GM12878 (cell line): ENCODE results near the gene PLXNC1. TPM values are rescaled to one million over a fixed set of nuclear protein-coding genes. Genes with fewer than 3 reads are reported as not detected.

ENCODE experiments used
- ATAC-seq: fragments of 200-7000 bp; cut with Tn5 transposase; 3 replicates; pipeline ENCODE4 v1.9.1; 2020; ENCODE audit warnings: mild to moderate bottlenecking, moderate library complexity
- BruUV-seq: library from RNA; stranded (reverse); fragments of 400-500 nt; replicated peaks from 2 replicates; lab custom pipeline; 2021; lab: Mats Ljungman, UMichigan
- CTCF ChIA-PET: fragments of 300-600 bp; sonication (Branson Sonifier 250); formaldehyde crosslinking; extraction: SDS; loops from one replicate; lab custom pipeline; 2021; ENCODE audit warnings: inconsistent platforms; lab: Yijun Ruan, JAX
- POLR2A ChIA-PET: fragments of 350-600 bp; formaldehyde crosslinking; extraction: SDS; loops from one replicate; lab custom pipeline; 2021; ENCODE audit warnings: inconsistent platforms; lab: Charles Lee
- RAD21 ChIA-PET: fragments of 300-600 bp; sonication (Branson Sonifier 250); formaldehyde crosslinking; loops from one replicate; lab custom pipeline; 2023; ENCODE audit warnings: antibody characterized with exemption; ENCODE audit not compliant: unreplicated experiment; lab: Charles Lee
- SMC1A ChIA-PET: fragments of 300-600 bp; sonication (Branson Sonifier 250); formaldehyde crosslinking; loops from one replicate; lab custom pipeline; 2023; ENCODE audit not compliant: unreplicated experiment, uncharacterized antibody; lab: Charles Lee
- DNase-seq: peaks from one replicate; pipeline ENCODE4 v3.0.0-alpha.2; 2011; ENCODE audit warnings: low read depth, low spot score
- FAIRE-seq: peaks from 3 replicates; lab custom pipeline; 2011; peaks lifted over from hg19 to GRCh38; lab: Jason Lieb, UNC
- H2AFZ ChIP-seq: 2 replicates; pipeline ENCODE4 v1.6.0; 2011; ENCODE audit warnings: low read depth, low read length, control low read depth; ENCODE audit not compliant: control insufficient read depth
- H3K27ac ChIP-seq: 2 replicates; pipeline ENCODE4 v1.5.1; 2011; ENCODE audit warnings: control low read depth; ENCODE audit not compliant: control insufficient read depth, insufficient read depth
- H3K27me3 ChIP-seq, 2 experiments: replicated peaks in 1 of 2; 2 replicates each; pipeline versions ENCODE4 v1.6.0 to v1.6.1; 2011; ENCODE audit warnings: low read length in 1 of 2; ENCODE audit not compliant: control insufficient read depth in 2 of 2, insufficient read depth in 2 of 2
- H3K36me3 ChIP-seq, 2 experiments: 2 replicates each; pipeline ENCODE4 v1.5.1; 2011; ENCODE audit warnings: low read length in 1 of 2; ENCODE audit not compliant: control insufficient read depth in 2 of 2, insufficient read depth in 2 of 2
- H3K4me1 ChIP-seq: 2 replicates; pipeline ENCODE4 v1.6.1; 2011; ENCODE audit warnings: mild to moderate bottlenecking, low read length, moderate library complexity, mixed read lengths; ENCODE audit not compliant: control insufficient read depth, insufficient read depth
- H3K4me2 ChIP-seq: 2 replicates; pipeline ENCODE4 v1.6.0; 2011; ENCODE audit warnings: control low read depth; ENCODE audit not compliant: control insufficient read depth, insufficient read depth
- H3K4me3 ChIP-seq: fragments of 200-600 bp; sonication (generic); 2 replicates; pipeline ENCODE4 v1.5.1; 2016
- H3K79me2 ChIP-seq: 2 replicates; pipeline ENCODE4 v1.6.0; 2011; ENCODE audit warnings: low read length; ENCODE audit not compliant: control insufficient read depth, insufficient read depth
- H3K9ac ChIP-seq: 2 replicates; pipeline ENCODE4 v1.8.0; 2011; ENCODE audit warnings: low read length, control low read depth, mixed read lengths; ENCODE audit not compliant: control insufficient read depth, insufficient read depth
- H3K9me3 ChIP-seq: replicated peaks from 3 replicates; pipeline ENCODE4 v1.5.1; 2011; ENCODE audit warnings: mild to moderate bottlenecking, low read length; ENCODE audit not compliant: control insufficient read depth, insufficient read depth
- H4K20me1 ChIP-seq: 2 replicates; pipeline ENCODE4 v1.6.0; 2011; ENCODE audit not compliant: control insufficient read depth, insufficient read depth
- BRCA1 ChIP-seq: IDR thresholded peaks from 2 replicates; pipeline ENCODE4 v1.6.1; 2011; ENCODE audit warnings: low read depth, low read length, improper control_type of control experiment
- CBX3 ChIP-seq: fragments of 200-600 bp; sonication (generic); IDR thresholded peaks from 2 replicates; pipeline ENCODE4 v1.6.1; 2016; ENCODE audit warnings: low read depth, borderline replicate concordance
- CREM ChIP-seq: IDR thresholded peaks from 2 replicates; pipeline ENCODE4 v1.6.1; 2014; ENCODE audit warnings: antibody characterized with exemption, low read depth
- ESRRA ChIP-seq: IDR thresholded peaks from 2 replicates; pipeline ENCODE4 v1.6.1; 2012; ENCODE audit warnings: mild to moderate bottlenecking, low read length, improper control_type of control experiment
- FOXK2 ChIP-seq: fragments of 450-650 bp; IDR thresholded peaks from 2 replicates; pipeline ENCODE4 v1.6.1; 2017; ENCODE audit warnings: mild to moderate bottlenecking, moderate library complexity
- GABPA ChIP-seq: IDR thresholded peaks from 2 replicates; pipeline ENCODE4 v1.6.1; 2014; ENCODE audit warnings: antibody characterized with exemption, low read depth, mild to moderate bottlenecking, inconsistent platforms
- MYC ChIP-seq: IDR thresholded peaks from 2 replicates; pipeline ENCODE4 v1.6.1; 2011; ENCODE audit warnings: mild to moderate bottlenecking, low read length, moderate library complexity, inconsistent platforms; ENCODE audit not compliant: insufficient read depth, insufficient replicate concordance, insufficient read length, severe bottlenecking
- NFYB ChIP-seq: IDR thresholded peaks from 2 replicates; pipeline ENCODE4 v1.6.1; 2011; ENCODE audit warnings: low read depth, mild to moderate bottlenecking, low read length, improper control_type of control experiment, moderate library complexity; ENCODE audit not compliant: insufficient read depth
- PAX8 ChIP-seq: fragments of 450-650 bp; IDR thresholded peaks from 2 replicates; pipeline ENCODE4 v1.6.1; 2017; ENCODE audit warnings: mild to moderate bottlenecking, moderate library complexity
- REST ChIP-seq: IDR thresholded peaks from 2 replicates; pipeline ENCODE4 v1.6.1; 2012; ENCODE audit warnings: mild to moderate bottlenecking, low read depth, low read length
- SMARCA5 ChIP-seq: fragments of 450-650 bp; IDR thresholded peaks from 2 replicates; pipeline ENCODE4 v1.6.1; 2017; ENCODE audit warnings: mild to moderate bottlenecking
- ZBTB4 ChIP-seq: fragments of 450-650 bp; formaldehyde crosslinking; IDR thresholded peaks from 2 replicates; pipeline ENCODE4 v1.4.0; 2022; ENCODE audit warnings: mild to moderate bottlenecking, moderate library complexity
- WGBS: methylation state at CpG from one replicate; pipeline ENCODE4 v1.1.6; 2016; ENCODE audit warnings: low lambda C conversion rate; ENCODE audit not compliant: insufficient replicate concordance, insufficient coverage; ENCODE audit errors: missing lambda C conversion rate; 5-methylcytosine and 5-hydroxymethylcytosine counted together
- in situ Hi-C: fragments of 300-500 bp; cut with MboI; formaldehyde crosslinking; loops from 9 replicates; pipeline ENCODE4 v1.14.3; 2018; ENCODE audit warnings: mixed read lengths
- intact Hi-C: fragments of 100-400 bp; cut with micrococcal nuclease; formaldehyde crosslinking; loops from one replicate; pipeline ENCODE4 v1.14.2; 2022; ENCODE audit not compliant: unreplicated experiment
- polyA plus RNA-seq, 11 experiments: library from polyadenylated mRNA; depleted of rRNA in 4 of 11; unstranded in 6 of 11; stranded (reverse) in 5 of 11; fragments of >200 nt; fragmentation: Nextera tagmentation in 4 of 11; fragmentation: Illumina TruSeq in 1 of 11; extraction: Ambion mirVana in 4 of 11; extraction: Trizol in 1 of 11; gene quantifications; 1 replicate in 1 of 11; 2 replicates in 10 of 11; pipeline versions ENCODE4 v1.2.1 to v1.2.3, GENCODE V29; 2011 to 2016; ENCODE audit warnings: inconsistent platforms in 2 of 11, missing spikeins in 2 of 11, low read depth in 1 of 11
- total RNA-seq, 4 experiments: library from RNA; depleted of rRNA in 3 of 4; stranded (reverse); fragments of >200 nt in 3 of 4; fragmentation: Illumina TruSeq in 1 of 4; extraction: Trizol in 1 of 4; gene quantifications; 2 replicates each; pipeline versions ENCODE4 v1.2.1 to v1.2.3, GENCODE V29; 2013 to 2021
- TF ChIP-seq, protein P1 (sequence below): IDR thresholded peaks from 2 replicates; pipeline ENCODE4 v1.6.1; 2011; ENCODE audit warnings: low read depth, low read length, improper control_type of control experiment, borderline replicate concordance

PLXNC1 gene
- total and polyA plus RNA-seq, 10 of the 15 experiments (the other 5 are each of a cell fraction or from before 2014, with no cell fraction given): 5.2 to 41.2 (median 24.6) TPM

GRCh38 chr12:94203796-94204195, 55.4 kb downstream of the PLXNC1 start:
- H3K4me3 ChIP-seq: no peak overlapping the region
- H3K79me2 ChIP-seq: peaks cover 28% of the 10 kb centered on the region
- ChIA-PET SMC1A (interaction anchor here (1.1 to 13.0 kb wide), 10 partner anchors 8 to 66 kb away, joined by 3 to 238 read pairs (median 30); partner anchors contain the start of gene PLXNC1), RAD21 (interaction anchor here (0.6 to 9.5 kb wide), 6 partner anchors 11 to 417 kb away, joined by 3 to 113 read pairs (median 86); partner anchors contain the start of gene PLXNC1), POLR2A (interaction anchor here (1.0 to 7.2 kb wide), 10 partner anchors 11 to 101 kb away, joined by 3 to 51 read pairs (median 4); partner anchors contain the start of gene PLXNC1), CTCF (interaction anchor here (0.8 to 4.4 kb wide), 7 partner anchors 11 to 52 kb away, joined by 3 to 27 read pairs (median 9); no protein-coding TSS in a partner anchor)
- no peak overlapping the region for H3K4me2 ChIP-seq
- no TSS peak for BruUV-seq
- no peak overlapping the region for H2AFZ ChIP-seq
- ATAC-seq (no peak), FAIRE-seq (no peak), DNase-seq (no peak)
- no peaks in the 10 kb centered on the region for H4K20me1 ChIP-seq
- WGBS: 90% methylated on average over 5 of the region's 5 CpGs
- intact Hi-C loops (loop anchor here (2.0 kb wide), 2 partner anchors 29 to 53 kb away; no protein-coding TSS in a partner anchor), in situ Hi-C loops (no loop called here)
- no peak overlapping the region for H3K9ac ChIP-seq
- H3K27me3 ChIP-seq: no peaks in the 10 kb centered on the region
- peaks cover 41% of the 10 kb centered on the region for H3K4me1 ChIP-seq
- peak overlapping the region; percentile 100 for H3K27ac ChIP-seq
- H3K9me3 ChIP-seq: no peaks in the 10 kb centered on the region
- H3K36me3 ChIP-seq: peaks cover 0 to 3% of the 10 kb centered on the region in 2 experiments; a peak in 2 of 4 replicates
- TF ChIP-seq CREM (no peak), ESRRA (no peak), NFYB (no peak), SMARCA5 (no peak), REST (no peak), PAX8 (no peak), MYC (no peak), BRCA1 (no peak), ZBTB4 (CRISPR knock-in tag) (no peak), FOXK2 (no peak), GABPA (no peak), CBX3 (no peak)
- TF ChIP-seq, protein P1, sequence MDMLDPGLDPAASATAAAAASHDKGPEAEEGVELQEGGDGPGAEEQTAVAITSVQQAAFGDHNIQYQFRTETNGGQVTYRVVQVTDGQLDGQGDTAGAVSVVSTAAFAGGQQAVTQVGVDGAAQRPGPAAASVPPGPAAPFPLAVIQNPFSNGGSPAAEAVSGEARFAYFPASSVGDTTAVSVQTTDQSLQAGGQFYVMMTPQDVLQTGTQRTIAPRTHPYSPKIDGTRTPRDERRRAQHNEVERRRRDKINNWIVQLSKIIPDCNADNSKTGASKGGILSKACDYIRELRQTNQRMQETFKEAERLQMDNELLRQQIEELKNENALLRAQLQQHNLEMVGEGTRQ: no peak
